OCI-LY3 (cell line): Measurements from ENCODE around the gene CDH4.

Experiments used
- H2AFZ ChIP-seq: fragments of 200-600, 300-600 bp; shearing (Covaris generic); 2 replicates; pipeline ENCODE4 v1.6.0; 2014; ENCODE audit warnings: antibody characterized with exemption, low read depth, low read length
- H3K27ac ChIP-seq: fragments of 200-600, 300-600 bp; sonication (generic); 2 replicates; pipeline ENCODE4 v1.5.1; 2014; ENCODE audit warnings: mild to moderate bottlenecking, low read length, moderate library complexity, mixed read lengths
- H3K27me3 ChIP-seq: fragments of 200-600, 300-600 bp; sonication (generic); 2 replicates; pipeline ENCODE4 v1.6.1; 2014; ENCODE audit warnings: low read depth, low read length, mixed read lengths
- H3K36me3 ChIP-seq: fragments of 200-600, 300-600 bp; sonication (generic); replicated peaks from 2 replicates; pipeline ENCODE3; 2014; ENCODE audit warnings: low read depth, low read length, mixed read lengths
- H3K4me1 ChIP-seq: fragments of 300-600, 200-600 bp; sonication (generic); 2 replicates; pipeline ENCODE4 v1.6.1; 2014; ENCODE audit warnings: low read length, mixed read lengths
- H3K4me2 ChIP-seq: fragments of 200-600, 300-600 bp; sonication (generic); 2 replicates; pipeline ENCODE4 v1.6.1; 2014; ENCODE audit warnings: low read length, mixed read lengths
- H3K4me3 ChIP-seq: fragments of 300-600, 200-600 bp; sonication (generic); 2 replicates; pipeline ENCODE4 v1.5.1; 2014; ENCODE audit warnings: antibody characterized with exemption, mild to moderate bottlenecking, low read length, moderate library complexity
- H3K79me2 ChIP-seq: fragments of 300-600, 200-600 bp; shearing (Covaris generic); 2 replicates; pipeline ENCODE4 v1.6.1; 2014; ENCODE audit warnings: mild to moderate bottlenecking, low read length, mixed read lengths
- H3K9ac ChIP-seq: fragments of 300-600, 200-600 bp; shearing (Covaris generic); 2 replicates; pipeline ENCODE4 v1.6.0; 2014; ENCODE audit warnings: mild to moderate bottlenecking, low read length, moderate library complexity
- H3K9me3 ChIP-seq: fragments of 200-600, 300-600 bp; shearing (Covaris generic); 2 replicates; pipeline ENCODE4 v1.6.1; 2014; ENCODE audit warnings: low read length, mixed read lengths; ENCODE audit not compliant: insufficient read depth
- H4K20me1 ChIP-seq: fragments of 200-600, 300-600 bp; sonication (generic); 2 replicates; pipeline ENCODE4 v1.6.1; 2016; ENCODE audit warnings: low read length, mixed read lengths; ENCODE audit not compliant: insufficient read depth
- CTCF ChIP-seq: fragments of 200-600, 300-600 bp; sonication (generic); IDR thresholded peaks from 2 replicates; pipeline ENCODE4 v1.5.1; 2014; ENCODE audit warnings: antibody characterized with exemption, low read length, low read depth
- EZH2phosphoT487 ChIP-seq: fragments of 200-600 bp; shearing (Covaris generic); IDR thresholded peaks from 2 replicates; pipeline ENCODE4 v1.6.1; 2018; ENCODE audit warnings: antibody characterized with exemption, mixed run types, low read depth

The CDH4 gene

GRCh38 chr20:61260905-61261304, 8.8 kb downstream of the CDH4 start:
- no peak overlapping the region for H3K4me2 ChIP-seq
- H3K4me1 ChIP-seq: no peaks in the 10 kb centered on the region
- H3K36me3 ChIP-seq: no peaks in the 10 kb centered on the region
- no peaks in the 10 kb centered on the region for H3K79me2 ChIP-seq
- H3K4me3 ChIP-seq: no peak overlapping the region
- no peak overlapping the region for H2AFZ ChIP-seq
- TF ChIP-seq CTCF (no peak), EZH2phosphoT487 (no peak)
- H3K27ac ChIP-seq: no peak overlapping the region
- H3K27me3 ChIP-seq: no peaks in the 10 kb centered on the region
- H4K20me1 ChIP-seq: no peaks in the 10 kb centered on the region
- no peaks in the 10 kb centered on the region for H3K9me3 ChIP-seq
- H3K9ac ChIP-seq: no peak overlapping the region

DNA sequence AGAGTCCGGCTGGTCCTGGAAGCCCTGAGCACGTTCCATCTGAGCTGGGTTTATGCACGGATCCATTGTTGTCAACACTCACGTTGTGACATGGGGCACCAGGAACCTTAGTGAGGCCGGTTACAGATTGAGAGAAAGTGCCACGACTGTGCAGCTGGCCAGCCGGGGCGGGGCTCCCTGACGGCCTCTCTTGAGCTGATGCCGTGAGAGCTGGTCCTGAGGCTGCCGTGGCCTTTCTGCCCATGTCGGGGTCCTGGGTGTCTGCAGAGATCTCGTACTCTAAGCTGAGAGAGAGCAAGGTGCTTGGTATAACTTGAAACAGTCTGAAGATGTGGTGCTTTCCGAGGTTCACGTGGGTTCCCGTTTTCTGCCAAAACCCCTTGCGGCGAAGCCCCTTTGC, 10.0 kb downstream of the CDH4 start:
- Histone ChIP-seq H3K9ac (no peak overlapping the region), H3K79me2 (no peaks in the 10 kb centered on the region), H3K9me3 (no peaks in the 10 kb centered on the region), H4K20me1 (no peaks in the 10 kb centered on the region), H3K4me3 (no peak overlapping the region), H3K4me2 (no peak overlapping the region), H3K4me1 (no peaks in the 10 kb centered on the region), H3K27ac (no peak overlapping the region), H3K27me3 (no peaks in the 10 kb centered on the region), H3K36me3 (no peaks in the 10 kb centered on the region), H2AFZ (no peak overlapping the region)
- no peak for TF ChIP-seq CTCF
- no peak for TF ChIP-seq EZH2phosphoT487

DNA sequence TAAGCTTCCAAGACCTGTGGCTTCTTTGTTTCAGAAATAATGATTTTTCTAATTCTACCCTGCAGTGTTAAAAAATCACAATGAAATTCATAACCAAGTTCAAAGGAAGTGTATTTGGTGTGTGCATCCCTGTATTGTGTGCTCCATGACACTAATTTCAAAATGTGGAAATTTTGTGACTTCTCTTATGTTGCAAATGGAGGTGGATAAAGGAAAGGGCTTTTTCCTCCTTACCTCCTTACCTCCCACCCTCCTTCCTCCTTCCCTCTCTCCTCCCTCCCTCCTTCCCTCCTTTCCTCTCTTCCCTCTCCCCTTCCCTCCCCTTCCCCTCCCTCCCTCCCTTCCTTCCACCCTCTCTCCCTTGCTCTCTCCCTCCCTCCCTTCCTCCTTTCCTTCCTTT, 10.5 kb downstream of the CDH4 start:
- Histone ChIP-seq H3K9ac (no peak overlapping the region), H3K4me3 (no peak overlapping the region), H3K27me3 (no peaks in the 10 kb centered on the region), H4K20me1 (no peaks in the 10 kb centered on the region), H3K27ac (no peak overlapping the region), H2AFZ (no peak overlapping the region), H3K79me2 (no peaks in the 10 kb centered on the region), H3K36me3 (no peaks in the 10 kb centered on the region), H3K4me2 (no peak overlapping the region), H3K9me3 (no peaks in the 10 kb centered on the region), H3K4me1 (no peaks in the 10 kb centered on the region)
- TF ChIP-seq CTCF: no peak
- no peak for TF ChIP-seq EZH2phosphoT487

DNA sequence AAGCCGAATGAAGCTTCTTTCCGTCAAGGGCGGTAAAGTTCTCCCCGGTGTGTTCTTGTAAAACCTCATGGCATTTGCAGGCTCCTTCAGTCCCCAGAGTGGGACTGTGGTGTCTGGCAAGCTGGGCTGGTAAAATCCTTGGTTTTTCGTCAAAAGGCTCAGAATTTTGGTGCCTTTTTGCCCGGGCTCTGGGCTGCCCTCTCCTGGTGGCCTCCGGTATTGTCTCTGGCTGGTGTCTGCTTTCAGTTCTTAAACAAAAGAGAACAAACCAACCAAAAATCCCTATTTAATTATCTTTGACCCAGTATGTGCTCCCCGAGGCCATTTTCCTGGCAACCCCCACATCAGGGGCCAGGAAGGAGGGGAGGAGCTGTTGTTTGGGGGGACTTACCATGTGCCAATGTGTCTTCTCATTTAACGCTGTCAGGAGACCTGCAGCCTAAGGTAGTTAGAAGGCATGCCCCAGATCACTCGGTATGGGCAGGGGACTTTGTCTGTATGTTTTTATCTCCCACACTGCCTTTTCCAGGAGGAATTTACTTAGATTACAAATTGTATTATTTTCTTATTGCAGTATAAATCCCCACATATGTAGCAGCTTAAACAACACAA, 11.1 kb downstream of the CDH4 start:
- no peak overlapping the region for H3K9ac ChIP-seq
- no peaks in the 10 kb centered on the region for H3K79me2 ChIP-seq
- no peaks in the 10 kb centered on the region for H4K20me1 ChIP-seq
- H3K4me2 ChIP-seq: no peak overlapping the region
- H3K4me3 ChIP-seq: no peak overlapping the region
- TF ChIP-seq CTCF (peak; percentile 70), EZH2phosphoT487 (no peak)
- no peak overlapping the region for H2AFZ ChIP-seq
- no peaks in the 10 kb centered on the region for H3K4me1 ChIP-seq
- no peaks in the 10 kb centered on the region for H3K9me3 ChIP-seq
- H3K36me3 ChIP-seq: no peaks in the 10 kb centered on the region
- no peaks in the 10 kb centered on the region for H3K27me3 ChIP-seq
- no peak overlapping the region for H3K27ac ChIP-seq
